ENCODE data around the gene ITGB7.

DNA sequence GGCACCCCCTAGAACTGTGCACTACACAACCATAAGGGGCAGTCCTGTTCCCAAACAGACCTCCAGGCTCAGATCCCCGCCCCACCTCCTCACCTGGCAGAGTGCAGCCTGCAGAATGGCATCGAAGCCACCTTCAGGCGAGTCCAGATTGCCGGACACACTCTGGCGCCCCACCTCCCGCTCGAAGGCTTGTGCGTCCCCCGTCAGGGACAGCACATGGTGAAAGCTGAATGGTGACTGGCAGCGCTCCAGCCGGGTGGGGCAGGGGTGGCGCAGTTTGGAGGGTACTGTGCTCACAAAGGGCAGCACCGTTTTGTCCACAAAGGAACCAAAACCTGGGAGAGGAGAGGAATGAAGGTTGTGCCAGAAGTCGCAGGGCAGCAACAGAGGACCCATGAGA, 10.6 kb downstream of the ITGB7 start:
- TF ChIP-seq GABPB1 (CRISPR knock-in tag; IDR thresholded peaks at IDR 0.05) (no peak), MXD4 (CRISPR knock-in tag; IDR thresholded peaks at IDR 0.05; ENCODE audit: borderline replicate concordance) (no peak), HMGA2 (CRISPR knock-in tag; IDR thresholded peaks at IDR 0.05) (no peak), SMAD3 (CRISPR knock-in tag; IDR thresholded peaks at IDR 0.05; ENCODE audit: borderline replicate concordance) (no peak)
- TF ChIP-seq, protein P1, sequence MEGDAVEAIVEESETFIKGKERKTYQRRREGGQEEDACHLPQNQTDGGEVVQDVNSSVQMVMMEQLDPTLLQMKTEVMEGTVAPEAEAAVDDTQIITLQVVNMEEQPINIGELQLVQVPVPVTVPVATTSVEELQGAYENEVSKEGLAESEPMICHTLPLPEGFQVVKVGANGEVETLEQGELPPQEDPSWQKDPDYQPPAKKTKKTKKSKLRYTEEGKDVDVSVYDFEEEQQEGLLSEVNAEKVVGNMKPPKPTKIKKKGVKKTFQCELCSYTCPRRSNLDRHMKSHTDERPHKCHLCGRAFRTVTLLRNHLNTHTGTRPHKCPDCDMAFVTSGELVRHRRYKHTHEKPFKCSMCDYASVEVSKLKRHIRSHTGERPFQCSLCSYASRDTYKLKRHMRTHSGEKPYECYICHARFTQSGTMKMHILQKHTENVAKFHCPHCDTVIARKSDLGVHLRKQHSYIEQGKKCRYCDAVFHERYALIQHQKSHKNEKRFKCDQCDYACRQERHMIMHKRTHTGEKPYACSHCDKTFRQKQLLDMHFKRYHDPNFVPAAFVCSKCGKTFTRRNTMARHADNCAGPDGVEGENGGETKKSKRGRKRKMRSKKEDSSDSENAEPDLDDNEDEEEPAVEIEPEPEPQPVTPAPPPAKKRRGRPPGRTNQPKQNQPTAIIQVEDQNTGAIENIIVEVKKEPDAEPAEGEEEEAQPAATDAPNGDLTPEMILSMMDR (IDR thresholded peaks at IDR 0.05): no peak

Measured in WTC11 (cell line).